K562 (cell line): ENCODE measurements around the gene NRIP2. TPM values are rescaled to one million over a fixed set of nuclear protein-coding genes. Genes with fewer than 3 reads are reported as not detected.

Experiments
- CC2D1A ChIP-seq: fragments of 450-650 bp; IDR thresholded peaks from 2 replicates; pipeline ENCODE4 v1.6.1; 2017; ENCODE audit warnings: mild to moderate bottlenecking
- EGR1 ChIP-seq: fragments of 450-650 bp; conservative IDR thresholded peaks from 2 replicates; pipeline ENCODE4 v1.6.1; 2017; ENCODE audit warnings: mild to moderate bottlenecking
- EP400 ChIP-seq: fragments of 450-650 bp; IDR thresholded peaks from 2 replicates; pipeline ENCODE4 v1.6.1; 2017; ENCODE audit warnings: antibody characterized with exemption, mild to moderate bottlenecking, moderate library complexity
- FOXP1 ChIP-seq: sonication (generic); formaldehyde crosslinking; IDR thresholded peaks from 2 replicates; pipeline ENCODE4 v1.8.0; 2022; ENCODE audit warnings: mild to moderate bottlenecking, missing genetic modification reagents
- GABPB2 ChIP-seq: fragments of 250-450 bp; sonication (Bioruptor Pico); conservative IDR thresholded peaks from 2 replicates; pipeline ENCODE4 v1.5.1; 2021; ENCODE audit warnings: mild to moderate bottlenecking
- HNRNPLL ChIP-seq: fragments of 200-400 bp; formaldehyde crosslinking; IDR thresholded peaks from 2 replicates; pipeline ENCODE4 v1.6.1; 2017; ENCODE audit warnings: low read length, low read depth, mild to moderate bottlenecking; ENCODE audit not compliant: poor library complexity, severe bottlenecking
- NRF1 ChIP-seq, 2 experiments: fragments of 450-650 bp; IDR thresholded peaks in 1 of 2; conservative IDR thresholded peaks in 1 of 2; 2 replicates each; pipeline ENCODE4 v1.6.1; 2014; ENCODE audit warnings: mild to moderate bottlenecking in 2 of 2
- POLR2AphosphoS2 ChIP-seq: IDR thresholded peaks from 2 replicates; pipeline ENCODE4 v1.6.1; 2012; ENCODE audit warnings: low read length, improper control_type of control experiment
- RB1 ChIP-seq: fragments of 450-650 bp; IDR thresholded peaks from 2 replicates; pipeline ENCODE4 v1.6.1; 2017; ENCODE audit warnings: low read depth, mild to moderate bottlenecking
- RBM15 ChIP-seq: fragments of 200-400 bp; formaldehyde crosslinking; IDR thresholded peaks from 2 replicates; pipeline ENCODE4 v1.6.1; 2018; ENCODE audit warnings: mild to moderate bottlenecking, low read length, moderate library complexity; ENCODE audit not compliant: insufficient read depth
- SP1 ChIP-seq: sonication (generic); formaldehyde crosslinking; IDR thresholded peaks from 2 replicates; pipeline ENCODE4 v1.8.1; 2022; ENCODE audit warnings: mild to moderate bottlenecking, missing genetic modification reagents
- TBP ChIP-seq: optimal IDR thresholded peaks from 2 replicates; pipeline ENCODE3; 2011; ENCODE audit warnings: low read depth, low read length, improper control_type of control experiment
- TEAD2 ChIP-seq: fragments of 450-650 bp; IDR thresholded peaks from 2 replicates; pipeline ENCODE4 v1.6.1; 2016; ENCODE audit warnings: missing genetic modification characterization, control low read depth, missing compliant biosample characterization
- ZBTB17 ChIP-seq: fragments of 450-650 bp; formaldehyde crosslinking; IDR thresholded peaks from 2 replicates; pipeline ENCODE4 v1.4.0; 2020; ENCODE audit warnings: mild to moderate bottlenecking
- ZNF263 ChIP-seq: sonication (generic); formaldehyde crosslinking; IDR thresholded peaks from 2 replicates; pipeline ENCODE4 v1.8.0; 2022; ENCODE audit warnings: mild to moderate bottlenecking, missing genetic modification reagents, borderline replicate concordance
- ZNF561 ChIP-seq: fragments of 450-650 bp; formaldehyde crosslinking; conservative IDR thresholded peaks from 2 replicates; pipeline ENCODE4 v1.4.0; 2020; ENCODE audit warnings: mild to moderate bottlenecking, moderate library complexity
- ZNF778 ChIP-seq: fragments of 450-650 bp; formaldehyde crosslinking; IDR thresholded peaks from 2 replicates; pipeline ENCODE4 v1.4.0; 2020; ENCODE audit warnings: mild to moderate bottlenecking, moderate library complexity
- polyA plus RNA-seq, 8 experiments: library from polyadenylated mRNA; depleted of rRNA in 4 of 8; stranded (reverse) in 5 of 8; unstranded in 3 of 8; fragments of >200 nt; fragmentation: Nextera tagmentation in 2 of 8; fragmentation: Illumina TruSeq in 1 of 8; extraction: Ambion mirVana in 2 of 8; extraction: Trizol in 1 of 8; gene quantifications; 2 replicates each; pipeline versions ENCODE4 v1.2.1 to v1.2.3, GENCODE V29; 2011 to 2014; ENCODE audit warnings: inconsistent platforms in 1 of 8, missing spikeins in 1 of 8
- total RNA-seq, 7 experiments: library from RNA; depleted of rRNA in 6 of 7; stranded (reverse); fragments of >200 nt in 6 of 7; fragmentation: Illumina TruSeq in 2 of 7; extraction: Trizol in 2 of 7; gene quantifications; 2 replicates each; pipeline versions ENCODE4 v1.2.1 to v1.2.3, GENCODE V29; 2011 to 2021; ENCODE audit warnings: low replicate concordance in 1 of 7
- TF ChIP-seq, protein P1 (sequence below): fragments of 250-450 bp; sonication (Bioruptor Pico); IDR thresholded peaks from 2 replicates; pipeline ENCODE4 v1.8.0; 2021; ENCODE audit warnings: moderate library complexity, mild to moderate bottlenecking, inconsistent platforms
- TF ChIP-seq, protein P2 (sequence below): fragments of 250-450 bp; sonication (Bioruptor Pico); IDR thresholded peaks from 2 replicates; pipeline ENCODE4 v1.8.0; 2021; ENCODE audit warnings: moderate library complexity, mild to moderate bottlenecking, inconsistent platforms
- TF ChIP-seq, protein P3 (sequence below): fragments of 250-450 bp; sonication (Bioruptor Pico); IDR thresholded peaks from 2 replicates; pipeline ENCODE4 v1.5.0; 2020; ENCODE audit warnings: mild to moderate bottlenecking
- TF ChIP-seq, protein P4 (sequence below), 2 experiments: IDR thresholded peaks; 2 replicates each; pipeline ENCODE4 v1.6.1; 2011; ENCODE audit warnings: borderline replicate concordance in 1 of 2, control low read depth in 1 of 2, low read depth in 1 of 2, low read length in 1 of 2, mild to moderate bottlenecking in 1 of 2, mixed read lengths in 1 of 2, moderate library complexity in 1 of 2; ENCODE audit not compliant: insufficient read depth in 1 of 2, insufficient read length in 1 of 2, poor library complexity in 1 of 2, severe bottlenecking in 1 of 2; ENCODE audit errors: extremely low read depth in 1 of 2
- TF ChIP-seq, protein P5 (sequence below): fragments of 450-650 bp; conservative IDR thresholded peaks from 2 replicates; pipeline ENCODE4 v1.6.1; 2016; ENCODE audit warnings: missing genetic modification characterization, low read depth, mild to moderate bottlenecking, control low read depth, missing compliant biosample characterization

The NRIP2 gene
- total and polyA plus RNA-seq, 9 of the 15 experiments (the other 6 are each of a cell fraction or from before 2014, with no cell fraction given) = 0.07 to 0.10 TPM; not detected in 7

DNA sequence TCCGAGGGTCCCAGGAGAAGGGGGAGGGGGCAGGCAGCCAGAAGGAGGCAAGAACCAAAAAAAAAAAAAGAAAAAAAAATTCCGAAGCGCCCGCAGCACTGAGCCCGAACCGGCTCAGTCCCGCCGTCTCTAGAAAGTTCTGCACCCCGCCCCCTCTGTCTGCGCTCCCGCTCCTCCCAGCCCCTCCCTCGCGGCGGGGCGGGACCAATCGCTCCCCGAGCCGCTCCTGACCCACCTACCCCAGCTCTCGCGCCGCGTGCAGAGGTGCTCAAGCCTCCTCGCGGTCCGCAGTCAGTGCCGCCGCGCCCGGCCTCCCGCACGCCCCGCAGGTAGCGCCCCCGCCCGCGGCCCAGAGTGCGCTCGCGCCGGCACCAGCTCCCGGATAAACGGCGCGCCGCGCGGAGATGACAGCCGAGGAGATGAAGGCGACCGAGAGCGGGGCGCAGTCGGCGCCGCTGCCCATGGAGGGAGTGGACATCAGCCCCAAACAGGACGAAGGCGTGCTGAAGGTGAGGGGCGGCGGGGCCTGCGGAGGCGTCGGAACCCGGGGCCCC lies 40.0 kb downstream of the NRIP2 start, which contains the start of gene FKBP4 (continued):
- TF ChIP-seq, protein P1, sequence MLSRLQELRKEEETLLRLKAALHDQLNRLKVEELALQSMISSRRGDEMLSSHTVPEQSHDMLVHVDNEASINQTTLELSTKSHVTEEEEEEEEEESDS = no peak
- TF ChIP-seq, protein P2, sequence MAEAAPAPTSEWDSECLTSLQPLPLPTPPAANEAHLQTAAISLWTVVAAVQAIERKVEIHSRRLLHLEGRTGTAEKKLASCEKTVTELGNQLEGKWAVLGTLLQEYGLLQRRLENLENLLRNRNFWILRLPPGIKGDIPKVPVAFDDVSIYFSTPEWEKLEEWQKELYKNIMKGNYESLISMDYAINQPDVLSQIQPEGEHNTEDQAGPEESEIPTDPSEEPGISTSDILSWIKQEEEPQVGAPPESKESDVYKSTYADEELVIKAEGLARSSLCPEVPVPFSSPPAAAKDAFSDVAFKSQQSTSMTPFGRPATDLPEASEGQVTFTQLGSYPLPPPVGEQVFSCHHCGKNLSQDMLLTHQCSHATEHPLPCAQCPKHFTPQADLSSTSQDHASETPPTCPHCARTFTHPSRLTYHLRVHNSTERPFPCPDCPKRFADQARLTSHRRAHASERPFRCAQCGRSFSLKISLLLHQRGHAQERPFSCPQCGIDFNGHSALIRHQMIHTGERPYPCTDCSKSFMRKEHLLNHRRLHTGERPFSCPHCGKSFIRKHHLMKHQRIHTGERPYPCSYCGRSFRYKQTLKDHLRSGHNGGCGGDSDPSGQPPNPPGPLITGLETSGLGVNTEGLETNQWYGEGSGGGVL (CRISPR knock-in tag) = no peak
- TF ChIP-seq TEAD2 (tag) = no peak
- TF ChIP-seq RBM15 = no peak
- peak; percentile 44 for TF ChIP-seq HNRNPLL
- no peak for TF ChIP-seq POLR2AphosphoS2
- TF ChIP-seq GABPB2 = no peak
- no peak for TF ChIP-seq ZNF778 (CRISPR knock-in tag)
- peak; percentile 66 to 68; a peak in 2 of 4 replicates for TF ChIP-seq NRF1 (conservative IDR thresholded peaks at IDR 0.05 in 1 of 2, IDR thresholded peaks at IDR 0.05 in 1 of 2)
- no peak; the same call in 1 of the 2 replicates for TF ChIP-seq FOXP1 (CRISPR knock-in tag)
- TF ChIP-seq ZNF263 (CRISPR knock-in tag) = peak; percentile 41; the same call in 1 of the 2 replicates
- TF ChIP-seq, protein P3, sequence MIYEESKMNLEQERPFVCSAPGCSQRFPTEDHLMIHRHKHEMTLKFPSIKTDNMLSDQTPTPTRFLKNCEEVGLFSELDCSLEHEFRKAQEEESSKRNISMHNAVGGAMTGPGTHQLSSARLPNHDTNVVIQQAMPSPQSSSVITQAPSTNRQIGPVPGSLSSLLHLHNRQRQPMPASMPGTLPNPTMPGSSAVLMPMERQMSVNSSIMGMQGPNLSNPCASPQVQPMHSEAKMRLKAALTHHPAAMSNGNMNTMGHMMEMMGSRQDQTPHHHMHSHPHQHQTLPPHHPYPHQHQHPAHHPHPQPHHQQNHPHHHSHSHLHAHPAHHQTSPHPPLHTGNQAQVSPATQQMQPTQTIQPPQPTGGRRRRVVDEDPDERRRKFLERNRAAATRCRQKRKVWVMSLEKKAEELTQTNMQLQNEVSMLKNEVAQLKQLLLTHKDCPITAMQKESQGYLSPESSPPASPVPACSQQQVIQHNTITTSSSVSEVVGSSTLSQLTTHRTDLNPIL (CRISPR knock-in tag) = no peak
- TF ChIP-seq RB1 = peak; percentile 48; the same call in 1 of the 2 replicates
- no peak for TF ChIP-seq ZNF561
- peak; percentile 26; the same call in 1 of the 2 replicates for TF ChIP-seq EP400
- 0 out of 2 replicates have a peak, but pooled peaks have one; percentile 8 for TF ChIP-seq EGR1
- TF ChIP-seq TBP = peak; percentile 63
- peak; percentile 88; the same call in 1 of the 2 replicates for TF ChIP-seq CC2D1A
- TF ChIP-seq, protein P4, sequence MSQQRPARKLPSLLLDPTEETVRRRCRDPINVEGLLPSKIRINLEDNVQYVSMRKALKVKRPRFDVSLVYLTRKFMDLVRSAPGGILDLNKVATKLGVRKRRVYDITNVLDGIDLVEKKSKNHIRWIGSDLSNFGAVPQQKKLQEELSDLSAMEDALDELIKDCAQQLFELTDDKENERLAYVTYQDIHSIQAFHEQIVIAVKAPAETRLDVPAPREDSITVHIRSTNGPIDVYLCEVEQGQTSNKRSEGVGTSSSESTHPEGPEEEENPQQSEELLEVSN (IDR thresholded peaks at IDR 0.05; ENCODE audit: borderline replicate concordance in 1 of 2, extremely low read depth in 1 of 2, insufficient read depth in 1 of 2, insufficient read length in 1 of 2, low read depth in 1 of 2, low read length in 1 of 2, poor library complexity in 1 of 2, severe bottlenecking in 1 of 2) = peak; percentile 43 to 85
- no peak for TF ChIP-seq SP1 (CRISPR knock-in tag)
- TF ChIP-seq, protein P5, sequence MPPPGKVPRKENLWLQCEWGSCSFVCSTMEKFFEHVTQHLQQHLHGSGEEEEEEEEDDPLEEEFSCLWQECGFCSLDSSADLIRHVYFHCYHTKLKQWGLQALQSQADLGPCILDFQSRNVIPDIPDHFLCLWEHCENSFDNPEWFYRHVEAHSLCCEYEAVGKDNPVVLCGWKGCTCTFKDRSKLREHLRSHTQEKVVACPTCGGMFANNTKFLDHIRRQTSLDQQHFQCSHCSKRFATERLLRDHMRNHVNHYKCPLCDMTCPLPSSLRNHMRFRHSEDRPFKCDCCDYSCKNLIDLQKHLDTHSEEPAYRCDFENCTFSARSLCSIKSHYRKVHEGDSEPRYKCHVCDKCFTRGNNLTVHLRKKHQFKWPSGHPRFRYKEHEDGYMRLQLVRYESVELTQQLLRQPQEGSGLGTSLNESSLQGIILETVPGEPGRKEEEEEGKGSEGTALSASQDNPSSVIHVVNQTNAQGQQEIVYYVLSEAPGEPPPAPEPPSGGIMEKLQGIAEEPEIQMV (tag) = peak; percentile 77
- TF ChIP-seq ZBTB17 = 0 out of 2 replicates have a peak, but pooled peaks have one; percentile 54
